GM12892 (cell line): ENCODE data around the gene CFAP206.
"Not testable (repeated sequence)": the region's sequence is repeated elsewhere in the genome, so short reads cannot be mapped to it uniquely, and the experiment has no call there.

ENCODE experiments used
- POLR2A ChIP-seq: IDR thresholded peaks from 2 replicates; pipeline ENCODE4 v1.6.1; 2011; ENCODE audit warnings: low read depth, low read length, control low read depth
- POLR2AphosphoS5 ChIP-seq: IDR thresholded peaks from 2 replicates; pipeline ENCODE4 v1.6.1; 2011; ENCODE audit warnings: low read depth, low read length, control low read depth
- TAF1 ChIP-seq: IDR thresholded peaks from 2 replicates; pipeline ENCODE4 v1.6.1; 2011; ENCODE audit warnings: low read depth, mild to moderate bottlenecking, control low read depth, low read length, borderline replicate concordance

- TF ChIP-seq POLR2A, POLR2AphosphoS5, TAF1: not testable (repeated sequence)
These were observed 81.6 kb downstream of the CFAP206 start for GRCh38 chr6:87489326-87489725.
